GM12865 (cell line): Measurements from ENCODE around the gene RGP1.
A peak's percentile ranks its signal among the peaks of the same experiment; 100 is the strongest.

ENCODE experiments used
- DNase-seq: peaks from one replicate; pipeline ENCODE4 v3.0.0; 2010; ENCODE audit warnings: low read depth
- H3K4me3 ChIP-seq: 2 replicates; pipeline ENCODE4 v1.5.1; 2011; ENCODE audit warnings: mild to moderate bottlenecking, low read depth, low read length, control low read depth
- CTCF ChIP-seq: IDR thresholded peaks from 2 replicates; pipeline ENCODE4 v1.5.1; 2011; ENCODE audit warnings: low read length, control low read depth, low read depth, inconsistent platforms; ENCODE audit not compliant: insufficient read depth; ENCODE audit errors: missing control alignments

The RGP1 gene

GRCh38 chr9:35790385-35791296 is 41.6 kb downstream of the RGP1 start:
- no peak overlapping the region for H3K4me3 ChIP-seq
- peak; percentile 83 for TF ChIP-seq CTCF
- DNase-seq: peak; percentile 74

- no peak for DNase-seq
- no peak for TF ChIP-seq CTCF
- H3K4me3 ChIP-seq: no peak within 1 kb of the TSS
These were observed 42.3 kb downstream of the RGP1 start, which contains the start of gene NPR2 for GRCh38 chr9:35791297-35791921. Gene NPR2 (plus strand): TSS chr9:35791591. CDS start chr9:35792409, 818 bp downstream.

GRCh38 chr9:35792024-35792813 is 43.1 kb downstream of the RGP1 start:
- no peak for DNase-seq
- TF ChIP-seq CTCF: no peak
- H3K4me3 ChIP-seq: no peak overlapping the region

- H3K4me3 ChIP-seq: no peak overlapping the region
- no peak for DNase-seq
- TF ChIP-seq CTCF: no peak
These were observed 43.7 kb downstream of the RGP1 start for GRCh38 chr9:35792826-35793225.

- no peak overlapping the region for H3K4me3 ChIP-seq
- no peak for DNase-seq
- TF ChIP-seq CTCF: no peak
These were observed 44.4 kb downstream of the RGP1 start for GRCh38 chr9:35793461-35793860.

- no peak overlapping the region for H3K4me3 ChIP-seq
- DNase-seq: no peak
- no peak for TF ChIP-seq CTCF
These were observed 46.6 kb downstream of the RGP1 start for GRCh38 chr9:35795695-35796094.
